HepG2 (cell line): ENCODE measurements around the gene TBCCD1. TPM values are rescaled to one million over a fixed set of nuclear protein-coding genes. Genes with fewer than 3 reads are reported as not detected.

ENCODE experiments used
- ARNT ChIP-seq: fragments of 450-650 bp; IDR thresholded peaks from 2 replicates; pipeline ENCODE4 v1.6.1; 2017
- ARNT2 ChIP-seq: sonication (generic); formaldehyde crosslinking; IDR thresholded peaks from 2 replicates; pipeline ENCODE4 v1.8.0; 2022; ENCODE audit warnings: mild to moderate bottlenecking, low read depth, missing genetic modification reagents, moderate library complexity
- BATF2 ChIP-seq: sonication (generic); formaldehyde crosslinking; IDR thresholded peaks from 2 replicates; pipeline ENCODE4 v1.8.0; 2022; ENCODE audit warnings: mild to moderate bottlenecking, missing genetic modification reagents, moderate library complexity
- DNMT1 ChIP-seq: sonication (generic); formaldehyde crosslinking; IDR thresholded peaks from 2 replicates; pipeline ENCODE4 v1.5.1; 2020; ENCODE audit warnings: mild to moderate bottlenecking, missing genetic modification reagents
- DPF2 ChIP-seq: sonication (generic); formaldehyde crosslinking; IDR thresholded peaks from 2 replicates; pipeline ENCODE4 v1.4.0; 2020; ENCODE audit warnings: mild to moderate bottlenecking, low read depth, missing genetic modification reagents, borderline replicate concordance
- EP300 ChIP-seq, 3 experiments: sonication (generic) in 1 of 3; formaldehyde crosslinking in 1 of 3; IDR thresholded peaks; 2 replicates each; pipeline versions ENCODE4 v1.5.1 to v1.6.1; 2011 to 2020; ENCODE audit warnings: low read depth in 2 of 3, low read length in 2 of 3, borderline replicate concordance in 1 of 3, improper control_type of control experiment in 1 of 3, mild to moderate bottlenecking in 1 of 3, missing genetic modification reagents in 1 of 3, moderate library complexity in 1 of 3
- FOSL2 ChIP-seq: sonication (generic); formaldehyde crosslinking; IDR thresholded peaks from 2 replicates; pipeline ENCODE4 v1.4.0; 2020; ENCODE audit warnings: missing genetic modification reagents
- GATAD2A ChIP-seq: IDR thresholded peaks from 2 replicates; pipeline ENCODE4 v1.6.1; 2016
- GMEB1 ChIP-seq: sonication (generic); formaldehyde crosslinking; IDR thresholded peaks from 2 replicates; pipeline ENCODE4 v1.5.1; 2020; ENCODE audit warnings: missing genetic modification reagents, mild to moderate bottlenecking, borderline replicate concordance
- GZF1 ChIP-seq: sonication (generic); formaldehyde crosslinking; IDR thresholded peaks from 2 replicates; pipeline ENCODE4 v1.5.1; 2020; ENCODE audit warnings: mild to moderate bottlenecking, missing genetic modification reagents
- HNF4A ChIP-seq: sonication (generic); formaldehyde crosslinking; IDR thresholded peaks from 2 replicates; pipeline ENCODE4 v1.4.0; 2020; ENCODE audit warnings: missing genetic modification reagents
- KDM5A ChIP-seq: fragments of 200-600 bp; sonication (generic); IDR thresholded peaks from 2 replicates; pipeline ENCODE4 v1.7.0; 2018; ENCODE audit warnings: antibody characterized with exemption, mild to moderate bottlenecking, low read length, borderline replicate concordance
- MLLT10 ChIP-seq: sonication (generic); formaldehyde crosslinking; IDR thresholded peaks from 2 replicates; pipeline ENCODE4 v1.4.0; 2020; ENCODE audit warnings: missing genetic modification reagents
- MTA3 ChIP-seq: sonication (generic); formaldehyde crosslinking; IDR thresholded peaks from 2 replicates; pipeline ENCODE4 v1.4.0; 2020; ENCODE audit warnings: missing genetic modification reagents
- MXI1 ChIP-seq: IDR thresholded peaks from 3 replicates; pipeline ENCODE4 v1.6.1; 2012; ENCODE audit warnings: low read depth, low read length, inconsistent platforms, borderline replicate concordance
- SRF ChIP-seq: IDR thresholded peaks from 2 replicates; pipeline ENCODE4 v1.6.1; 2011; ENCODE audit warnings: mild to moderate bottlenecking, low read depth, low read length, moderate library complexity
- ZFP62 ChIP-seq: sonication (generic); formaldehyde crosslinking; IDR thresholded peaks from 2 replicates; pipeline ENCODE4 v1.4.0; 2020; ENCODE audit warnings: missing genetic modification reagents
- ZNF224 ChIP-seq: sonication (generic); formaldehyde crosslinking; IDR thresholded peaks from 2 replicates; pipeline ENCODE4 v1.5.0; 2020; ENCODE audit warnings: mild to moderate bottlenecking, missing genetic modification reagents
- ZNF274 ChIP-seq: sonication (generic); formaldehyde crosslinking; IDR thresholded peaks from 2 replicates; pipeline ENCODE4 v1.5.1; 2020; ENCODE audit warnings: mild to moderate bottlenecking, missing genetic modification reagents
- ZNF567 ChIP-seq: sonication (generic); formaldehyde crosslinking; IDR thresholded peaks from 2 replicates; pipeline ENCODE4 v1.8.1; 2023; ENCODE audit warnings: mild to moderate bottlenecking, missing genetic modification reagents, borderline replicate concordance
- ZNF652 ChIP-seq: IDR thresholded peaks from 2 replicates; pipeline ENCODE4 v1.6.1; 2016; ENCODE audit warnings: low read depth, borderline replicate concordance
- ZNF772 ChIP-seq: sonication (generic); formaldehyde crosslinking; IDR thresholded peaks from 2 replicates; pipeline ENCODE4 v1.5.0; 2020; ENCODE audit warnings: mild to moderate bottlenecking, missing genetic modification reagents
- ZNF879 ChIP-seq: sonication (generic); formaldehyde crosslinking; IDR thresholded peaks from 2 replicates; pipeline ENCODE4 v1.8.1; 2023; ENCODE audit warnings: missing genetic modification reagents
- polyA plus RNA-seq, 8 experiments: library from polyadenylated mRNA; depleted of rRNA in 3 of 8; stranded (reverse) in 7 of 8; unstranded in 1 of 8; fragments of >200 nt; fragmentation: Illumina TruSeq in 4 of 8; extraction: Trizol in 4 of 8; gene quantifications; 2 replicates each; pipeline versions ENCODE4 v1.2.1 to v1.2.3, GENCODE V29; 2011 to 2016; ENCODE audit warnings: low read depth in 4 of 8, missing spikeins in 1 of 8, mixed read lengths in 1 of 8; ENCODE audit not compliant: insufficient read depth in 1 of 8
- total RNA-seq, 5 experiments: library from RNA; depleted of rRNA; stranded (reverse); fragments of >200 nt; fragmentation: Illumina TruSeq; extraction: Trizol; gene quantifications; 2 replicates each; pipeline ENCODE4 v1.2.3, GENCODE V29; 2016; ENCODE audit warnings: low read depth in 1 of 5
- TF ChIP-seq, protein P1 (sequence below): sonication (generic); formaldehyde crosslinking; IDR thresholded peaks from 2 replicates; pipeline ENCODE4 v1.8.0; 2022; ENCODE audit warnings: missing genetic modification reagents, mild to moderate bottlenecking, moderate library complexity, borderline replicate concordance
- TF ChIP-seq, protein P2 (sequence below): IDR thresholded peaks from 2 replicates; pipeline ENCODE4 v1.6.1; 2016; ENCODE audit warnings: missing compliant biosample characterization, missing genetic modification reagents, borderline replicate concordance

TBCCD1 gene
- total and polyA plus RNA-seq, 2 of the 13 experiments (the other 11 are each of a cell fraction or from before 2014, with no cell fraction given), result 13.6 to 16.2 TPM

- TF ChIP-seq DPF2 (CRISPR knock-in tag), result peak; percentile 18; the same call in 1 of the 2 replicates
- TF ChIP-seq ARNT2, result no peak
- TF ChIP-seq GATAD2A (CRISPR knock-in tag), result peak; percentile 75
- no peak for TF ChIP-seq ZNF274 (CRISPR knock-in tag)
- no peak for TF ChIP-seq ZNF567 (CRISPR knock-in tag)
- TF ChIP-seq GZF1 (CRISPR knock-in tag), result no peak
- TF ChIP-seq ZNF879, result no peak
- 0 out of 2 replicates have a peak, but pooled peaks have one; percentile 11 for TF ChIP-seq FOSL2 (CRISPR knock-in tag)
- no peak for TF ChIP-seq MTA3 (CRISPR knock-in tag)
- TF ChIP-seq, protein P1, sequence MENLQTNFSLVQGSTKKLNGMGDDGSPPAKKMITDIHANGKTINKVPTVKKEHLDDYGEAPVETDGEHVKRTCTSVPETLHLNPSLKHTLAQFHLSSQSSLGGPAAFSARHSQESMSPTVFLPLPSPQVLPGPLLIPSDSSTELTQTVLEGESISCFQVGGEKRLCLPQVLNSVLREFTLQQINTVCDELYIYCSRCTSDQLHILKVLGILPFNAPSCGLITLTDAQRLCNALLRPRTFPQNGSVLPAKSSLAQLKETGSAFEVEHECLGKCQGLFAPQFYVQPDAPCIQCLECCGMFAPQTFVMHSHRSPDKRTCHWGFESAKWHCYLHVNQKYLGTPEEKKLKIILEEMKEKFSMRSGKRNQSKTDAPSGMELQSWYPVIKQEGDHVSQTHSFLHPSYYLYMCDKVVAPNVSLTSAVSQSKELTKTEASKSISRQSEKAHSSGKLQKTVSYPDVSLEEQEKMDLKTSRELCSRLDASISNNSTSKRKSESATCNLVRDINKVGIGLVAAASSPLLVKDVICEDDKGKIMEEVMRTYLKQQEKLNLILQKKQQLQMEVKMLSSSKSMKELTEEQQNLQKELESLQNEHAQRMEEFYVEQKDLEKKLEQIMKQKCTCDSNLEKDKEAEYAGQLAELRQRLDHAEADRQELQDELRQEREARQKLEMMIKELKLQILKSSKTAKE, result no peak
- TF ChIP-seq SRF, result no peak
- TF ChIP-seq KDM5A, result no peak
- no peak for TF ChIP-seq GMEB1 (CRISPR knock-in tag)
- no peak for TF ChIP-seq BATF2 (CRISPR knock-in tag)
- no peak for TF ChIP-seq ZNF772
- no peak for TF ChIP-seq ZNF652 (CRISPR knock-in tag)
- TF ChIP-seq MXI1, result no peak
- TF ChIP-seq EP300 (IDR thresholded peaks at IDR 0.05; ENCODE audit: low read depth in 2 of 2, low read length in 2 of 2), result peak in 1 of 2 experiments; percentile 52; a peak in 1 of 4 replicates
- no peak for TF ChIP-seq EP300 (CRISPR knock-in tag; IDR thresholded peaks at IDR 0.05; ENCODE audit: borderline replicate concordance)
- no peak for TF ChIP-seq ZFP62 (CRISPR knock-in tag)
- no peak for TF ChIP-seq DNMT1
- TF ChIP-seq ARNT, result no peak
- no peak for TF ChIP-seq MLLT10 (CRISPR knock-in tag)
- TF ChIP-seq, protein P2, sequence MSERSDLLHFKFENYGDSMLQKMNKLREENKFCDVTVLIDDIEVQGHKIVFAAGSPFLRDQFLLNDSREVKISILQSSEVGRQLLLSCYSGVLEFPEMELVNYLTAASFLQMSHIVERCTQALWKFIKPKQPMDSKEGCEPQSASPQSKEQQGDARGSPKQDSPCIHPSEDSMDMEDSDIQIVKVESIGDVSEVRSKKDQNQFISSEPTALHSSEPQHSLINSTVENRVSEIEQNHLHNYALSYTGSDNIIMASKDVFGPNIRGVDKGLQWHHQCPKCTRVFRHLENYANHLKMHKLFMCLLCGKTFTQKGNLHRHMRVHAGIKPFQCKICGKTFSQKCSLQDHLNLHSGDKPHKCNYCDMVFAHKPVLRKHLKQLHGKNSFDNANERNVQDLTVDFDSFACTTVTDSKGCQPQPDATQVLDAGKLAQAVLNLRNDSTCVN, result 0 out of 2 replicates have a peak, but pooled peaks have one; percentile 37
- peak; percentile 92 for TF ChIP-seq HNF4A (CRISPR knock-in tag)
- TF ChIP-seq ZNF224 (CRISPR knock-in tag), result no peak
Observed at GRCh38 chr3:186525369-186526255, 41.5 kb downstream of the TBCCD1 start (continued).
